ENCODE measurements around the gene C15orf62. TPM values are rescaled to one million over a fixed set of nuclear protein-coding genes. Genes with fewer than 3 reads are reported as not detected.

C15orf62 gene, protein sequence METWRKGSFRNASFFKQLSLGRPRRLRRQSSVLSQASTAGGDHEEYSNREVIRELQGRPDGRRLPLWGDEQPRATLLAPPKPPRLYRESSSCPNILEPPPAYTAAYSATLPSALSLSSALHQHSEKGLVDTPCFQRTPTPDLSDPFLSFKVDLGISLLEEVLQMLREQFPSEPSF
- 0.40 and 1.0 TPM in 2 replicates for total RNA-seq

DNA sequence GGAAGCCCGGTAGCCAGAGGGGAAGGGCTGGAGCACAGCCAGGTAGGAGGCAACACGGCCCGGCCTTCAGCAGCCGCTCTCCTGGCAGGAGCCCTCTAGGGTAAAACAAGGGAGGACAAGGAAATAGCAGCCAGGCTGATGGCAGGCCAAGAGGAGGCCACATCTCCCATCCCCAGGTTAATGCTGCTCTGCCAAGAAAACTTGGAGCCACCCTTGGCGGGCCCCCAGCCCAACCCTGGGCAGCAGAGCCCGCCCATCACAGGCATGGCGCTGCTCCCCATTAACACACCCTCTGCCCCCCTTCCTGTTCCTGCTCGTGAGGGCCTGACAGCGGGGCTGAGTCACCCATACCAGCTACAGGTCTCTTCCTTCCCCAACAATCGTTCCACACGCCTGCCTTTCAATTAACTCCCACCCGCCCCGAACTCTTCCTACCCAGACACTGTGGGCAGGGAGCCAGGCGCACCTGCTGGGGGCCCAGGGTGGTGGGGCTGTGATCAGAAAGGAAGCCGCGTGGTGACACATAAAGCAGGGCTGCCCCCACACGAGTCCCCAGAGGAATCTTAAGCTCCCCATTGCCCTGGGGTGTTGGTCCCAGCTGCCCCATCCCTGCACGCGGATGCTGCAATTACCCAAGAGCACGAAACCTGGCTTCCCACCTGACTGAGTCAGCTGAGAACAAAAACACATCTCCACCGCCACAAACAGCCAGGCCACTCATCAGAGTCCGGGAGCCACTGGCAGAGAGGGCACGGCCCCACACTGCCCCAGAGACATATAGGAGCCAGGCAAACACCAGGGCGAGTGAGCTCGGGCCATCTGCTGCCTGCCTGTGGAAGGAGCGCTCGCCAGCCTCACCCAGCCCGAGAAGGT is at the start of gene C15orf62:
TSS of gene C15orf62 (plus strand) at position 707 of the 873 bp plus-strand sequence. CDS start 516 bp downstream, outside the sequence.

DNA sequence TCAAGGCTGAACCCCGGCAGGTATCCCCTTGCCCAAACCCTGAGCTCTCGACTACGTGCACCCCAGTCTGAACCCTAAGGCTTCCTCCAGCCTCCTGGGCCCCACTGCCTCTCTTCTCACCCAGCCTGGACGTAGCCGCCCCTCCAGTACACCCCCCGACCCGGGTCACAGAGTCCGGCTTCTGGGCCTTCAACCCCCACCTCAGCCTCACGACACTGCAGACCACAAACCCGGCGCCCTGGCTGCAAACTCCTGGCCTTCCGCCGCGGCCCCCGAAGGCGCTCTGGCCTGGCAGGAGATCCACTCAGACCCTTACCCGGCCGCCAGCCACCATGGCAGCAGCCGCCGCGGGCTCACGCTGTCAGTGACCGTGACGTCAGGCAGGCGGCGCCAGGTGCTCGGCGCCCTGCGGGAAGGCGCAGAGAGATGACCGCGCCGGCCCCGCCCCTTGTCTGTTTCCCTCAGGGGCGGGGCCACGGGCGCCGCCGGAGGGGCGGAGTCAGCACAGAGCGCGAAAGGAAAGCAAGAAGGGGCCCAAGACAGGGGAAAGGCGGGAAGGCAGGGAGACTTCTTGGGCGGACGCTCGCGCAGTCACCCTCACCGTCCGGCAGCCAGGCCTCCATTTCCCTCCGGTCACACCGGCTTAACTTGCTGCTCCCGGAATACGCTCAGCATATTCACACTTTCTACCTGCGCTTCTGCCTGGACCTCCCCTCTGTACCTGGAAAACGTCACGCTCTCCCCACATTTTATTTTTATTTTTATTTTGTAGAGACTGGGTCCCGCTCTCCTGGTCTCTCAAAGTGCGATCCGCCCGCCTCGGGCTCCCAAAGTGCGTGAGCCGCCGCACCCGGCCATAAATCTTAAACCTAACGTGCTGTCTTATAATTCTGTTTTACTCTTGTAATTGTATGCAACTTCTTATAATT is 14.6 kb upstream of the C15orf62 start, which contains the start of gene RMDN3:
TSS of gene RMDN3 (minus strand) at position 372 of the 929 bp plus-strand sequence. CDS start 471 bp downstream, outside the sequence.

DNA sequence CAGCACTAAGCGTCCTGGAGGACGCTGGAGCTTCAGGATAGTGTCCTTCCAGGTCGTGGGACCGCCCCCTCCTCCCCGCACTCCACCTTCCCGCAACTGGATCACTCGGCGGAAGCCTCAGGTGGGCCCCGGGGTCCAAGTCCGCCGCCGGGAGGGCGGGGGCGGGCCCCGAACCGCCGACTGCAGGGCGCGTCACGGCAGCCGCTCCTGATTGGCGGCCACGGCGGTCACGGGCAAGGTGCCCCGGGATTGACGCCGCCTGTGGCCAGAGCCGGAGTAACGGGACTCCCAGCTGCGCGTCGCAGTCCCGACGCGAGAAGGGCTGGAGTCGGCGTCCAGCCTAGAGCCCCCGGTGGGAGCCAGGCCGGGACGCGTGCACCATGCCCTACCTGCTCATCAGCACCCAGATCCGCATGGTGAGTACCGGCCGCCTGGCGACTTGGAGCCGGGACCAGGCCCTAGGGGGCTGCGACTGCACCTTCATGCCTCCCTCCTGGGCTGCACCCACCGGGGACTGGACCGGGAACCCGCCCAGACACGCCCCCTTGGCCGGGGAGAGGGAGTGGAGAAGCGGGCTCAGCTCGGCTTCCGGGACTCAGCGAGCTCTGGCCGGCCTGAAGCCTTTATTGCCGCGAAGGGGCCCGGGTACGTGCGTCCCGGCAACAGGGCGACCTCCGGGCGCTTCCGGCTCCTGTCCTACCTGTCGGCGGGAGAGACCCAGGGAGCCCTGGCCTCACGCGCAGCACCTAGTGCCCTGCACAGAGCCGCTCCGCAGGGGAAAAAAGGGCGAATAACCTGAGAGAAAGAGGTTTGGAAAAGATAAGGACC is 5.8 kb upstream of the C15orf62 start, which contains the start of gene GCHFR:
TSS of gene GCHFR (plus strand) at position 268 of the 828 bp plus-strand sequence. CDS start at position 381, 113 bp downstream.

DNA sequence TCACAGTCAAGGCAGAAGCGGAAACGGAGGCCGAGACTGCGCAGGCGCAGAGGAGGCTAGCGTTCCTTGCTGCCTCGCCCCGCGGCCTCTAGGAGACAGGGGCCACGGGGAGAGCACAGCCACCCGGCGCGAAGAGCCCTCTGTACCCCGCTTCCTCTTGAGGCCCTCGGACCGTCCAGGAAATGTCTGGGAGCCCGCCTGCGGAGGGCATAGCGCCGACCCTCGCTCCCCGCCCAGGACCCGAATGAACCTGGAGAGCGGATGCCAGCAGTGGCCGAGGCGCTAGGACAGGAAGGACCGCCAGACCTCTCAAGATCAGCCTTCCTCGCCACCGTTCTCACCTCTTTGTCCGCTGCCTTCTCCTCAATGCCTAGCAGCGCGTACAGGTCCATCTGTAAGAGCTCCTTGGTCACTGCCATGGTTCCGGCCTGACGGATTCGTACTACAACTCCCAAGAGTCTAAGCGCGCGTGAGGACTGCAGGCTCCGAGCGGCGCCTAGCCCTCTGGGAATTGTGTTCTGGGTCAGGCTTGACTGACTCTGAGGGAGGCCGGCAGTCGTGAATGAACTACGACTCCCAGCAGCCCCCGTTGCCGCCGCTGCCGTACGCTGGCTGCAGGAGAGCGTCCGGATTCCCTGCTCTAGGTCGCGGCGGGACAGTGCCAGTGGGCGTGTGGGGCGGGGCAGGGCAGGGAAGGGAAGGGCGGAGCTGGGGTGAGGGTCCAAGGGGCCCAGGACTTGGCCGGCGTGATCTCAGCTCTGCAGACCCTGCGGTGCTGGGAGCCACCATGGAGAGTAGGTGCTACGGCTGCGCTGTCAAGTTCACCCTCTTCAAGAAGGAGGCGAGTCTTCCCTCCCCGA is 37.5 kb downstream of the C15orf62 start, which contains the start of the genes DNAJC17 and ZFYVE19:
TSS of gene DNAJC17 (minus strand) at position 446 of the 860 bp plus-strand sequence. CDS start at position 419, 27 bp downstream.
TSS of gene ZFYVE19 (plus strand) at position 62 of the 860 bp plus-strand sequence. CDS start at position 563, 501 bp downstream.

Small RNA genes lying within 50 kb of the gene (small RNA-seq; reads per million reads assigned to genes)
- not detected for gene SUMO2P15

Other genes starting within 250 kb of the C15orf62 start
- gene CCDC32, start 204.9 kb upstream of the C15orf62 start, total RNA-seq: 19.8 and 24.1 TPM in 2 replicates
- gene RPUSD2, start 200.7 kb upstream of the C15orf62 start, total RNA-seq: 10.0 and 10.6 TPM in 2 replicates
- gene KNL1, start 175.7 kb upstream of the C15orf62 start, total RNA-seq: 62.6 and 107 TPM in 2 replicates
- 10.2 and 12.1 TPM in 2 replicates for gene RAD51, start 74.8 kb upstream of the C15orf62 start, total RNA-seq
- gene RMDN3, start 14.7 kb upstream of the C15orf62 start, total RNA-seq: 28.3 and 32.8 TPM in 2 replicates
- gene GCHFR, start 5.9 kb upstream of the C15orf62 start, total RNA-seq: 4.5 and 7.4 TPM in 2 replicates
- gene ZFYVE19, start 37.1 kb downstream of the C15orf62 start, total RNA-seq: 18.5 and 27.3 TPM in 2 replicates
- gene DNAJC17, start 37.5 kb downstream of the C15orf62 start, total RNA-seq: 21.8 and 35.0 TPM in 2 replicates
- not detected in 2 replicates for gene PPP1R14D, start 58.7 kb downstream of the C15orf62 start, total RNA-seq
- gene SPINT1, start 74.1 kb downstream of the C15orf62 start, total RNA-seq: 0.93 and 1.4 TPM in 2 replicates
- gene RHOV, start 104.3 kb downstream of the C15orf62 start, total RNA-seq: not detected in 2 replicates
- 38.8 and 42.5 TPM in 2 replicates for gene VPS18, start 124.5 kb downstream of the C15orf62 start, total RNA-seq
- 33.8 and 72.7 TPM in 2 replicates for gene DLL4, start 159.4 kb downstream of the C15orf62 start, total RNA-seq
- gene CHAC1, start 183.5 kb downstream of the C15orf62 start, total RNA-seq: 3.7 and 5.1 TPM in 2 replicates